ENCODE results near the gene MYO16. TPM values are rescaled to one million over a fixed set of nuclear protein-coding genes. Genes with fewer than 3 reads are reported as not detected.

MYO16 gene
- total RNA-seq, 1 experiment from 2014 or later: not detected

DNA sequence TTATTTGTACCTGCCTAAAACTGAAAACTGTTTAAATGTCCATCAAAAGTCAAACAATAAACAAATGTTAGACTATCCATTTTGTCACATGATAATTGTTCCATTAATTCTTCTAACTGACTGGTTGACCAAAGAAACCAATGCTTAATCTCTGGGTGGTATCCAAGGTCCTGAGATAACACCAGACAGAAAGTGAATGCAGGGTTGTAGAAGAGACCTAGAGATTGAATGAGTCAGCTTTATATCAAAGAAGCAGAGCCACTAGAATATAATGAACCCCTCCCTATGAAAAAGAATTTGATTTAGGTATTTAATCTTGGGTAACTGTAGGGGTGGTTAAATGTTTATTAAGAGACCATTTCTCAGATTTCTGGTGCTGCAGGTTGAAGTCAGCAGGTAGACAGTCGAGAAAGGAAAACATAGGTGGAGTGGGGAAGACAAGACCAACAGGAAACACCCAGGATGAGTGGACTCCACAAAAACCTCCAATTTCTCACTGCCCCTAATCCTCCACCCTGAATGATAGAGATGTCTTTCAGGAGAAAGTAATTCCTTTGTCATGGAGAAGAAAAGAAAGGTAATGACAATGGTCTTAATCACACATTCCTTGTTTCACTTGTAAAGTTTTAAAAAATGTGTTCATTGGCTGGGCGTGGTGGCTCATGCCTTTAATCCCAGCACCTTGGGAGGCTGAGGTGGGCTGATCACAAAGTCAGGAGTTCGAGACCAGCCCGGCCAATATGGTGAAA, 620.5 kb downstream of the MYO16 start:
- H4K91ac ChIP-seq (ENCODE audit: insufficient read length, low read depth, low read length): no peak overlapping the region
- H2BK120ac ChIP-seq (ENCODE audit: low read depth, low read length, poor library complexity, severe bottlenecking): no peak overlapping the region
- H3K56ac ChIP-seq (ENCODE audit: insufficient read length, low read depth, low read length): no peak overlapping the region
- Mint-ChIP-seq H3K36me3 (ENCODE audit: insufficient read depth in 1 of 3, low read depth in 3 of 3) (peaks cover 2 to 21% (median 10%) of the 10 kb centered on the region in 3 experiments; a peak in 5 of 7 replicates), H3K4me1 (peaks cover 8 to 16% of the 10 kb centered on the region in 2 experiments), H3K27me3 (ENCODE audit: low read depth) (no peaks in the 10 kb centered on the region; the same call in 1 of the 2 replicates), H3K27ac (peak overlapping the region in 1 of 3 experiments; percentile 34; a peak in 1 of 7 replicates), H3K9me3 (peaks cover 12 to 21% of the 10 kb centered on the region in 2 experiments), H3K4me3 (no peak overlapping the region)
- H3K27me3 ChIP-seq (ENCODE audit: insufficient read depth, low read length): no peaks in the 10 kb centered on the region
- no peaks in the 10 kb centered on the region for H3K79me1 ChIP-seq (ENCODE audit: insufficient read depth, low read depth, low read length, poor library complexity, severe bottlenecking)
- H3K23ac ChIP-seq (ENCODE audit: insufficient read length, low read depth, low read length): no peak overlapping the region
- no peak overlapping the region for H2BK15ac ChIP-seq (ENCODE audit: low read depth, low read length)
- H4K5ac ChIP-seq (ENCODE audit: insufficient read length, low read depth, low read length): no peak overlapping the region
- no peak overlapping the region for H3K18ac ChIP-seq (ENCODE audit: insufficient read length, low read depth, low read length)
- no peak for TF ChIP-seq CTCF (conservative IDR thresholded peaks at IDR 0.05)
- no peaks in the 10 kb centered on the region for H3K9me3 ChIP-seq (ENCODE audit: control insufficient read depth, low read depth, low read length)
- H3K14ac ChIP-seq (ENCODE audit: insufficient read depth, low read length): no peak overlapping the region
- H4K20me1 ChIP-seq (ENCODE audit: control insufficient read depth, insufficient read depth, insufficient read length): no peaks in the 10 kb centered on the region
- H2AFZ ChIP-seq (ENCODE audit: low read length): no peak overlapping the region
- WGBS (ENCODE audit: extremely low coverage, insufficient read length, low lambda C conversion rate): no CpG with 5 or more reads among the region's 4 CpGs
- no peak overlapping the region for H3T11ph ChIP-seq (ENCODE audit: low read length)
- H3K27ac ChIP-seq (ENCODE audit: insufficient read length, low read depth, low read length): no peak overlapping the region
- H3K4ac ChIP-seq (ENCODE audit: low read depth, low read length): no peak overlapping the region
- no peaks in the 10 kb centered on the region for H3K23me2 ChIP-seq (ENCODE audit: insufficient read length, low read depth, low read length, poor library complexity, severe bottlenecking)
- H3K9ac ChIP-seq (ENCODE audit: extremely low read depth, insufficient read length, low read length): no peak overlapping the region
- H3K79me2 ChIP-seq (ENCODE audit: insufficient read depth, low read length): no peaks in the 10 kb centered on the region
- H3K4me1 ChIP-seq (ENCODE audit: insufficient read depth, low read length): no peaks in the 10 kb centered on the region
- no peak for DNase-seq
- no peak overlapping the region for H2BK12ac ChIP-seq (ENCODE audit: insufficient read length, low read depth, low read length)
- no peak overlapping the region for H2BK20ac ChIP-seq (ENCODE audit: low read depth, low read length, poor library complexity, severe bottlenecking)
- H4K8ac ChIP-seq (replicated peaks; ENCODE audit: insufficient read length, low read depth, low read length): no peak overlapping the region
- H2BK5ac ChIP-seq (ENCODE audit: insufficient read length, low read length): no peak overlapping the region
- no peak overlapping the region for H2AK5ac ChIP-seq (ENCODE audit: insufficient read length, low read length)
- H3K4me2 ChIP-seq (ENCODE audit: insufficient read depth, insufficient read length, low read length): no peak overlapping the region
